Renal cortical epithelial cell (primary cell): Measurements from ENCODE around the gene HNRNPL. TPM values are rescaled to one million over a fixed set of nuclear protein-coding genes. Genes with fewer than 3 reads are reported as not detected.
"Not testable (repeated sequence)": the region's sequence is repeated elsewhere in the genome, so short reads cannot be mapped to it uniquely, and the experiment has no call there.

Source experiments
- DNase-seq: peaks from one replicate; pipeline ENCODE4 v3.0.0-alpha.2; 2011; ENCODE audit warnings: low read depth
- total RNA-seq: library from RNA; depleted of rRNA; stranded (reverse); fragments of >200 nt; gene quantifications from 2 replicates; pipeline ENCODE4 v1.2.3, GENCODE V29; 2014

Gene HNRNPL
- total RNA-seq, 1 donor from 2014 or later, result 218 TPM

DNA sequence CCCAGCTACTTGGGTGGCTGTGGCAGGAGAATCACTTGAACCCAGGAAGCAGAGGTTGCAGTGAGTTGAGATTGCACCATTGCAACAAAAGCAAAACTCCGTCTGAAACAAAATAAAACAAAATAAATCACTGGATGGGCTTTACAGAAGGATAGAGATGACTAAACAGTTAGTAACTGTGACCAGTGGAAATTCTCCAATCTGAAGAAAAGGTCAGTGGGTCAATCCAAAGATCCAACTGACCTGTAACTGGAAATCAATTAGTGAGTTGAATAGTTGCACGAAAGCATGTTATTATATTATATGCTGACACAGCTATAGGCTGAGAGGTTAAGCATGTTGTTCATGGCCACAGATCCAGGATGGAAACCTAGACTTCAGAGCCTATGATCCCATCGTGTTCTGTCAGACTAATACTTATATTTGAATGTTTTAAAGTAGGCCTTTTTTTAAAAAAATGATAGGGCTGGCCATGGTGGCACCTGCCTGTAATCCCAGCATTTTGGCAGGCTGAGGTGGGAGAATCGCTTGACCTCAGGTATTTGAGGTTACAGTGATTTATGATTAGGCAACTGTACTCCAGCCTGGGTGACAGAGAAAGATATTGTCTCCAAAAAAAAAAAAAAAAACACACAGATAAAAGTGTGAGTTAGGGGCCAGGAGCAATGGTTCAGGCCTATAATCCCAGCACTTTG is 19.6 kb downstream of the HNRNPL start:
- DNase-seq, result peak; percentile 61

DNA sequence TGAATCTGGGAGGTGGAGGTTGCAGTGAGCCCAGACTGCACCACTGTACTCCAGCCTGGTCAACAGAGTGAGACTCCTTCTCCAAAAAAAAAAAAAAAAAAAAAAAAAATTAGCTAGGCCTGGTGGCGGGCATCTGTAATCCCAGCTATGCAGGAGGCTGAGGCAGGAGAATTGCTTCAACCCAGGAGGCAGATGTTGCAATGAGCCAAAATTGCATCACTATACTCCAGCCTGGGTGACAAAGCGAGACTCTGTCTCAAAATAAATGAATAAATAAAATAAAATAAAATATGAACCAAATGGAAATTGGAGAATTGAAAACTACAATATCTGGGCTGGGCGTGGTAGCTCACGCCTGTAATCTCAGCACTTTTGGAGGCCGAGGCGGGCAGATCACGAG is 20.6 kb downstream of the HNRNPL start:
- DNase-seq, result not testable (repeated sequence)

GRCh38 chr19:38826856-38827551 is 22.8 kb downstream of the HNRNPL start:
- no peak for DNase-seq

- DNase-seq, result not testable (repeated sequence)
Measured at GRCh38 chr19:38825936-38826335, 23.9 kb downstream of the HNRNPL start.

- DNase-seq, result not testable (repeated sequence)
Measured at GRCh38 chr19:38821230-38821825, 28.5 kb downstream of the HNRNPL start.

GRCh38 chr19:38819231-38819920 is 30.4 kb downstream of the HNRNPL start:
- DNase-seq, result no peak

DNA sequence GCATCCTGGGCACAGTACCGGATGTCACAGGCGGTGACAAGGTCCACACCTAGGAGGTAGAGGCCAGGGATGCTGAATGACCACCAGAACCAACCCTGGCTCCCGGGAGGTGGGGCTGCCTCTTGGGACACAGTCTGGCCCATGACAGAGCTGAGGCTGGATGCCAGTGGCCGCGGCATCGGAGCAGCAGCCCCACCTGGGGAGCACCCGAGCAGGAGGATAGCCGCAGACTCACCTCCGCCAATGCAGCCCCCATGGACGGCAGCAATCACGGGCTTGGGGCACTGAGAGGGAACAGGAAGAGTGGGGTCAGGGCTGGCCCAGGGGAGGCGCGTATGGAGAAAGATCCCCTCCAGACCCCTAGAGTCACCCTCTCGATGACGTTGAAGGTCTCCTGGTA is 32.7 kb downstream of the HNRNPL start:
- no peak for DNase-seq

DNA sequence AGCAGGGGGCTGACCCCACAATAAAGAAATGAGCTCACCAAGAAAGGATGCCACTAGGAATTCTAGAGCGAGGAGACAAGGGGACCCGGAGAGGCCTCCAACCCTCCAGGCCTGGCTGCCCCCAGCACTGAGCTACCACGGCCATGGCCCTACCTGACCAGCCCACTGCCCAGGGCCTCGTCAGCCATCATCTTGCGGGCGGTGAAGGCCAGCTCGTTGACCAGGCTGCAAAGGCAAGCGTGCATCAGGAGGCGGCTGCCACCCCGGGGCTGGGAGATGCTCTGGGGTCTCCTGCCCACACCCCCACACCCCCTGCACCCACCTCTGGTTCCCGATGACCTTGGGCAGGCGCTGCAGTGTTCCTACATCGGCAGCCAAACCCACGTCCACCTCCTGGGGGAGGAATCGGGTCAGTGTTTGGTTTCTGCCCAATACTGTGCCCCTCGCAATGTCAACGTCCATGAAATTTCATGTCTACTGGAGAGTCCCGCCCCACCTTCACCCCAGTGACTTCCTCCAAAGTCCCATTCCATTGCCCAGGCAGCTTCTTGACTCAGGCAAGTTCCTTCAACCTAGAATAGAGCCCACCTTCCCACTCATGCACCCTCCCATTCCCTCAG is 33.5 kb downstream of the HNRNPL start:
- DNase-seq, result no peak

DNA sequence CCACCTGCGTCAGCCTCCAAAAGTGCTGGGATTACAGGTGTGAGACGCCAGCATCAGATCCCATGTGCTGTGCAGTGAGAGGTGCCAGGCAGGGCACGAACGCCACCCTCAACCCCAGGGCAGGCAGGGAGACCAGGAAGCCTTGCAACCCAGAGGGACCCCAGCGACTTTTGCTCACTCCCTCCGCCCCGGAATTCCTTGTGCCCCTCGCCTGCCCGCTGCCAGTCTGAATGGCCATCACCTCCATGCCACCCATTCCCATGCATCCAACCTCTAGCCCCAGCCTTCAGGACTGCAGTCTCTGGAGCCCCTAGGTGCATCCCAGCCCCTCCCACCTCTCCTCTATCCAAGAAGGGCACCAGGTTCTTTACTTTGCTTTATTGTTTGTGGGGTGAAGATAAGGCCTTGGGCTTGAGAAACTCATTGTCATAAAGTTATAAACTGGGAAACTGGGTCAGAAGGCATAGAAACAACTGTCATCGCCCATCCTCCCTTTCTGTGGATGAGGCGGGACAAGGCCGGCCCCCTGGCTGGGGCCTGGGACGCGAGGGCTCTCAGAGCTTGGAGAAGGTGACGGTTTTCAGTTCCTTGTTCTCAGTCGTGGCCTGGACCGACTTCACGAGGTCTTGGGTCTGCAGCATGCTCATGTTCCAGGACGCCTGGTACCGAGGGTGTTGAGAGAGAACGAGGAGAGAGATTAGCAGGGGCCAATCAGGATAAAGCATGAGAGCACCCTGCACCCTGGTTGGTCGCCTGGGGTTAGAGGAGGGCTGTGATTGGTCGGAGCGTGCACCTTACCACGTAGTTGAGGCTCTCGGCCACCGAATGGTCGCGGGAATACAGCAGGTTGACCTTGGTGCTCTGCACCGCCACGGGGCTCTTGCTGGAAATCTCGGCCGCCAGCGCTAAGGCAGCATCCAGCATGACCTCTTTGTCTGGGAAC is 34.5 kb downstream of the HNRNPL start:
- no peak for DNase-seq

DNA sequence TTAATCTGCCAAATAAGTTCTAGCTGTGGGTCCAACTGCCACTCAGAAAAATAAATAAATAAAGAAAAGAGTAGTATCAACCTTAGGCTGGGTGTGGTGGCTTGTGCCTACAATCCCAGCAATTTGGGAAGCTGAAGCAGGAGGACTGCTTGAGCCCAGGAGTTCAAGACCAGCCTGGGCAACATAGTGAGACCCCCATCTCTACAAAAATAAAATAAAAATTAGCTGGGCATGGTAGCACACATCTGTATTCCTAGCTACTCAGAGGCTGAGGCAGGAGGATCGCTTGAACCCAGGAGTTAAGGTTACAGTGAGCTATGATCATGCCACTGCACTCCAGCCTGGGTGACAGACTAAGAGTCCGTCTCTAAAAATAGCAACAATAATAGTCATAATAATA is 35.9 kb downstream of the HNRNPL start:
- DNase-seq, result not testable (repeated sequence)

DNA sequence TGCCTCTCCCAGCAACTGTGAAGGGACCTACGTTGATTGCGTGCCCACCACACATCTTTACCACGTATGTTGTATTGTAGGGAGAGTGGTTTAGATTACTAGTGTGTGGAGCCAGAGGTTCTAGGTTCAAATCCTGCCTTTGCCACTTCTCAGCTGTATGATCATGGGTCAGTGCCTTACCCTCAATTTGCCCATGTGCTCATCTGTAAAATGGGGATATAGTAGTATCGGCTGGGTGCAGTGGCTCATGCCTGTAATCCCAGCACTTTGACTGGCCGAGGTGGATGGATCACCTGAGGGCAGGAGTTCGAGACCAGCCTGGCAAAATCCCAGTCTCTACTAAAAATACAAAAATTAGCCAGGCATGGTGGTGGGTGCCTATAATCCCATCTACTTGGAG is 36.5 kb downstream of the HNRNPL start:
- no peak for DNase-seq

DNA sequence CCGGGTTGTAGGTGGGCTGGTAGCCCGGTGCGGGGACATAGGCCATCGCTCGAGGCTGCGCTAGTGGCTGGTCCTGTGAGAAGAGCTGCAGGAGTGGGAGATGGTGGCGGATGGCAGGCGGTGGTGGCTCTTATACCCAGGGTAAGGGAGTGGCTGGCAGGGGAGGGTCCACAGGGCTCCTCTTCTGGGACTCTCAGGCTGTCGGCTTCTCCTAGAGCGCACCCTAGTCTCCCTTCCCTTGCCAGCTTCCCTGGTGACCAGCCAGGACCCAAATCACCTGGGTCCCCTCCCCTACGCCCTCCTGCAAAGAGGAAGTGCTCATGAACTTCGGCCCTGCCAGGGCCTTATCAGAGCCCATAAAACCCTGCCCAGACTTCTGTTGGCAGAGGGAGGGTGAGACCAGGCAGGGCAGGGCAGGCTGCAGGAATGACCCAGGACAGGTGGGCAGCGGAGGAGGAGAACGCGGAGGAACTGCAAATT is 36.9 kb downstream of the HNRNPL start, which contains the start of gene LGALS4:
LGALS4 (minus strand) TSS at position 105 of the 480 bp plus-strand sequence; CDS start at position 46, 59 bp downstream.
- DNase-seq, result no peak

DNA sequence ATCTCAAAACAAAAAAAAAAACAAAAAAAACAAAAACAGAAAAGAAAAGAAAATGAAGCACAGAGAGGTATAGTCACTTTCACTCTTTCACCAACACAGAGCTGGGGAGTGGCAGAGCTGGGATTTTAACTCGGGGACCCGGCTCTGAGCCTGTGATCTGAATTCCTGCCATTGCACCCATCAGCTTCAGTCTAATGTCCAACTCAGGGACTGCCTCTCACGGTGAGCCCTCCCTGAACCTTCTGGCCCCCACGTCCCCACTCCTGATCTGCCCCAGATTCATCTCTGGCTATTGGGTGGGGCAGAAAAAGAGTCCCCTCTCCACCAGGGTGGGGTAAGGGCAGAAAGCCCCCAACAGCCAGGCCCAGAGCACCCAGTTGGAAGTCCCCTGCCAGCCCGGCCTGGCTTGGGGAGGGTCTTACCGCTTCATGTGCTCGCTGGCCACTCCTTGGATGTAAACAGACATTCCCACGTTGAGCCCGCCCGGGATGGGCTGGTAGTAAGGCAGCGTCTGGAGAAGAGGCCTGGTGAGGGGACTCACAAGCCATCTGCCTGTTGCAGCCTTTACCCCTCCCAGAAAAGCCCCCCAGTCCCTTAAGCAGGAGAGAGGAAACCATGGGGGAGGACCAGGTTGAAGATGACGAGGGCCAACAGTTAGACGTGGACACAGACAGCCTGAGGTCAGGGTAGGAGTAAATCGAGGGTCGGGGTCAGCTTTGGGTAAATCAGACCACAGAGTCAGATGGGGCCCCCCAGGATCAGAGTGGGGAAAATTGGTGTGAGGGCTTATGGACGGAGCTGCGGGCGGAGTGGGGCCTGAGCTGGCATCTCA is 37.6 kb downstream of the HNRNPL start:
- DNase-seq, result no peak

DNA sequence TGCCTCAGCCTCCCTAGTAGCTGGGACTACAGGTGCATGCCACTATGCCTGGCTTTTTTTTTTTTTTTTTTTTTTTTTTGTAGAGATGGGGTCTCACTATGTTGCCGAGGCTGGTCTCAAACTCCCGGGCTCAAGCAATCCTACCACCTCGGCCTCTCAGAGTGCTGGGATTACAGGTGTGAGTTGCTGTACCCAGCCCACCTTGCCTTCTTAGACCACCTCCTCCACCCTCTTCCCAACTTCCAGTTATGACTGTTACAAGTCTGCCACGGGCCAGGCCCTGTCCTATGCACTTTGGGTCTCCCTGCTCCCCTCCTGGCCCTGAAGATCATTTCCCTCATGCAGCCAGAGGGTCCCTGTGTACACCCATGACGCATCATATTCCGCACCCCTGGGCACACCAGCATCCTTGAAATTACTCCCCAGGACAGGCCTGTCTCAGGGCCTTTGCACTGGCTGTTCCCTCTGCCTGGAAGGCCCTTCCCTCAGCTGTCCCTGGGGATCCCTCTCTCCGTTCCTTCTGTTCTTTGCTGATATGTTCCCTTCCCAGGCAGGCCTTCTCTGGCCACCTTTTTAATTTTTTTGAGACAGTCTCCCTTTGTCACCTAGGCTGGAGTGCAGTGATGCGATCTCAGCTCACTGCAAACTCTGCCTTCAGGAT is 40.1 kb downstream of the HNRNPL start:
- DNase-seq, result no peak

DNA sequence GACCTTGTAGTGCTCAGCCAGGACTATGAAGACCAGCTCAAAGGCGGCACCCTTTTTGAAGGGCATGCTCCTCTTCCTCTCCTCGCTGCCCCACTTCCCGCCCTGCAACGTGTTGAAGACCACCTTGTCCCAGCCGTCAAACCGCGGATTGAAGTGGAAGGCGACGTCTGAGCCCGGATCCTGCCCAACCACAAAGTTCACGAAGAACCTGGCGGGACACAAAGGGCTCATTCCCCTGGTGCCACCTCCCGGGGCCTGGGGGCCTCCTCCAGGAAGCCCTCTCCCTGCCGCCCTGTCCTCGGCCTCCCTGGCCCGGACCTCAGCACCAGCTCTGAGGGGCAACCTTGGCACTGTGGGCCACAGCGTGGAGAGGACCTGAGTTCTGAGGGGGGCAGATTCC is 41.0 kb downstream of the HNRNPL start:
- DNase-seq, result no peak

- DNase-seq, result peak; percentile 90
Measured at GRCh38 chr19:38807374-38808098, 42.2 kb downstream of the HNRNPL start.

GRCh38 chr19:38806371-38806770 is 43.4 kb downstream of the HNRNPL start:
- DNase-seq, result no peak

- peak; percentile 9 for DNase-seq
Measured at GRCh38 chr19:38805180-38805579, 44.6 kb downstream of the HNRNPL start.
